ENCODE data around the gene ZSCAN5A.
"Not testable (repeated sequence)": the region's sequence is repeated elsewhere in the genome, so short reads cannot be mapped to it uniquely, and the experiment has no call there.

- TF ChIP-seq POLR2A (IDR thresholded peaks at IDR 0.05; ENCODE audit: extremely low read depth, insufficient read length); CTCF (IDR thresholded peaks at IDR 0.05; ENCODE audit: low read depth, low read length): not testable (repeated sequence)
Observed at GRCh38 chr19:56245764-56246163, 68.9 kb downstream of the ZSCAN5A start.
